Skin of body (tissue), 2 donors: ENCODE results near the gene GPR61. TPM values are rescaled to one million over a fixed set of nuclear protein-coding genes. Genes with fewer than 3 reads are reported as not detected.

ENCODE experiments used
- DNase-seq: peaks from one replicate; lab custom pipeline; 2025; lab: John Stamatoyannopoulos, UW
- total RNA-seq: library from RNA; depleted of rRNA; stranded (reverse); fragments of >200 nt; gene quantifications from one replicate; pipeline ENCODE4 v1.2.3, GENCODE V29; 2014

GPR61 gene, protein sequence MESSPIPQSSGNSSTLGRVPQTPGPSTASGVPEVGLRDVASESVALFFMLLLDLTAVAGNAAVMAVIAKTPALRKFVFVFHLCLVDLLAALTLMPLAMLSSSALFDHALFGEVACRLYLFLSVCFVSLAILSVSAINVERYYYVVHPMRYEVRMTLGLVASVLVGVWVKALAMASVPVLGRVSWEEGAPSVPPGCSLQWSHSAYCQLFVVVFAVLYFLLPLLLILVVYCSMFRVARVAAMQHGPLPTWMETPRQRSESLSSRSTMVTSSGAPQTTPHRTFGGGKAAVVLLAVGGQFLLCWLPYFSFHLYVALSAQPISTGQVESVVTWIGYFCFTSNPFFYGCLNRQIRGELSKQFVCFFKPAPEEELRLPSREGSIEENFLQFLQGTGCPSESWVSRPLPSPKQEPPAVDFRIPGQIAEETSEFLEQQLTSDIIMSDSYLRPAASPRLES
- total RNA-seq, result under 0.01 TPM

DNA sequence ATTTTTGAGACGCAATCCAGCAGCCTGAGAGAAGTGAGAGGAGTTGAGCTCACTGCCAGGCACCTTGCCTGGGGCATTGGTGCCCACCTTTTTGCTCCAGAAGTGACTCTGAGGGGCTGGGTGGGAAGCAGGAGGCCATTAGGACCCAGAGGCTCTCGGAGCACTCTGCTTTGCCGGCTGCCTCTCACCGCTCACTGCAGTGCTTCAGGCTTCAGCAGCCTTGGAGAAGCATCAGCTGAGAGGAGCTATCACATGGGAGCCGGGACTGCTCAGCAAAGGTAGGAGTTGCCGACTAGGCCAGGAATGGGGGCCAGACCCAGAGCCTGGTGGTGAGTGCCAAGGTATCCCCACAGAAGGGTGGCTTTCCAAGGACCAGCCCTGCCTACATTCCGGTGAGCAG is at the start of gene GPR61:
Gene GPR61, plus strand, starts transcription at position 197 of the 400 bp plus-strand sequence. CDS start 3,151 bp downstream, outside the sequence.
- DNase-seq, result no peak

DNA sequence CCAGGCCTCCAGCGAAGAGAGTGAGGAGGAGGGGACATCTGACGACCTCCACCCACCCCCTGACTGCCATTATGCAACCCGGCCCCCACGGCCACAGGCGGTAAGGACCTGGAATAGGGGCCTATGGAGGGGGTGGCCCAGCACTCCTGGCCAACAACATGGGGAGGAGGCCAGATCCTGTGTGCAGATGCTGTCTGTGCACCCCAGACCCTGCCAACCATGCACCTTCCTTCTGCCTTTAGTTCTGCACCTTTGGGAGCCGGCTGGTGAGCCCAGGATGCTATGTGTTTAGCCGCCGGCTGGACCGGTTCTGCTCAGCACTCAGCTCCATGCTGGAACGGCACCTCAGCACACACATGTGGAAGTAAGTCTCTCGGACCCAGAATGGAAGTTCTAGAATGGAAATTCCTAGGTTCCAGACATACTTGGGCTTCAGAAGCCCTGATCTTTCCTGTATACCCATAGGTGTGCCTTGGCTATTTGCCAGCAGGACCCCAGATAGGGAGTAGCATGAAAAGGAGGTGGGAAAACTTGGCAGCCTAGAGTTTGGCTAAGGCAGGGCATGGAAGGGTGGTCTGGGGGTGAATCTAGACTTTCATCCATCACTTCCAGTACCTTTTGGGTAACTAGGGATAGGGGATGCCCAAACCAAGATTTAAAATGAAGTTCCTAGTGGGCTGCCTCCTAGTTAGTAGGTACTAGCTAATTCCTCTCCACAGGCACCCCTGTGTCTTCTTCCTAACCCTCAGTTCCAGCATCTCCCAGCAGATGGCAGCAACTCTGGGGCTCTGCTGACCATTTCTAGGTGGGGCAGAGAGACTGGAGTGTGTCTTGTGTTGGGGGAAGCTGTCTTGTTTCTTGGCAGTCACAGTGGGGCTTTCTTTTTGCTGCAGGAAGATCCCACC is 49.4 kb upstream of the GPR61 start:
- peak; percentile 34 for DNase-seq

DNA sequence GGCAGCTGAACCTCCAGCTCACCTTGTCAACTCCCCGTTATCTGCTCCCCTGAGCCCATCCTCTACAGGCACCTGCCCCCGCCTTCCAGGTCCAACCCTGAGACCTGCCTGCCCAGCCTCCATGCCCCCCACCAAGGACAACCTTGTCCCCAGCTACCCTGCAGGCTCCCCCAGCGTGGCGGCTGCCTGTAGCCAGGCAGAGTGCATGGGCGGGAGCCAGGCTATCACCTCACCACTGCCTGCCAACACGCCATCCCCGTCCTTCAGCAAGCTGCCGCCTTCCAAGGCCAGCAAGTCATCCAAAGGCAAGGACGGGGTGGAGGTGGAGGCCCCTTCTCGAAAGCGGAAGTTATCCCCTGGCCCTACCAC is 48.8 kb upstream of the GPR61 start:
- no peak for DNase-seq

DNA sequence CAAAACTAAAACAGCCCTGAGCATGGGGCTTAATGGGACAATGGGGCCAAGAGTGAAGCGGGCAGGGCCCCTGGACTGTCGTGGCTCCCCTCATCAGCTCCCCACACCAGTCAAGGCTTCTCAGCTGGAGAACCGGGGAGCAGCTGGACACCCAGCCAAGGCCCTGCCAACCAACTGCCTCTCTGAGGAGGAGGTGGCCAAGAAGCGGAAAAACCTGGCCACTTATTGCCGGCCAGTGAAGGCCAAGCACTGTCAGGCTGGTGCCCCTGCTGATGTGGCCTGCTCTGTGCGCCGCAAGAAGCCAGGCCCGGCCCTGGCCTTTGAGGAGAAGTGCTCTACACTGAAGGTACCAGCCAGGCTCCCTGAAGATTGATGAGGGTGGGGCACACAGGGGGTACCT is 48.3 kb upstream of the GPR61 start:
- DNase-seq, result no peak

DNA sequence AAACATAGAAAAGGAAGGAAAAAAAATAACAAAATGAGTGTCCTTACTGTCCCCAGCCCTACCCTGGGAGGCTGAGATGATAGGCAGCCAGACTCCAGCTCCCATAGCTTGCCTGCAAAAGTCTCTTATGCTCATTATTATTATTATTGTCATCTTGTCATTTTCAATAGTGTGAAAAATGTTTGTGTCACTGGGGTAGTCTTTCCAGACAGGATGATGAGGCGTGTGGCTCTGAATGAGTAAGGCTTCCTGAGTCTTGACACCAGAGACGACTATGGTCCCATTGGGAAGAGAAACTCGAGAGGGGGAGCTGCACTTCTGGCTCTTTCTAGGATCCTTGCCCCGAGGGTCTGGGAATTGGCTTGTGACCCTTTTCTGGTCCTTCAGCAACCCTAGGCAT is 46.9 kb upstream of the GPR61 start:
- no peak for DNase-seq

DNA sequence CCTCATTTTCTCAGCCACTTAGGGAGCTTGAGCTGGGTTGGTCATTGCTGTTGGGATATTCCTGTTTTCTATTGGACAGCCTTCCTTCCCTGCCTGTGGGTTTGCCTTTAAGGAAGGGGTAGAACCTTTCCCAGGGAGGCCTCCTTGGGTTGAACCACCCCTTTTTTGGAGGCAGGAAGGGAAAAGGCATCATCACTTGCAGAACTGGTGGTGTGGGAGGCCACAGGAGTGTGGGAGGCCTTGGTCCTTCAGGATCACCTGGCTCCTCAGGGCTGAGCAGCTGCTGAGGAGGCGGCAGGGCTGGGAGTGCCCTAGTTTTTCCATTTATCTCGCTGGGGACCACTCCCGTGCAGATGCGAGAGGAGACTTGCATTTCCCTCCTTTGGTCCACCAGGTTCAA is 46.4 kb upstream of the GPR61 start:
- no peak for DNase-seq

DNA sequence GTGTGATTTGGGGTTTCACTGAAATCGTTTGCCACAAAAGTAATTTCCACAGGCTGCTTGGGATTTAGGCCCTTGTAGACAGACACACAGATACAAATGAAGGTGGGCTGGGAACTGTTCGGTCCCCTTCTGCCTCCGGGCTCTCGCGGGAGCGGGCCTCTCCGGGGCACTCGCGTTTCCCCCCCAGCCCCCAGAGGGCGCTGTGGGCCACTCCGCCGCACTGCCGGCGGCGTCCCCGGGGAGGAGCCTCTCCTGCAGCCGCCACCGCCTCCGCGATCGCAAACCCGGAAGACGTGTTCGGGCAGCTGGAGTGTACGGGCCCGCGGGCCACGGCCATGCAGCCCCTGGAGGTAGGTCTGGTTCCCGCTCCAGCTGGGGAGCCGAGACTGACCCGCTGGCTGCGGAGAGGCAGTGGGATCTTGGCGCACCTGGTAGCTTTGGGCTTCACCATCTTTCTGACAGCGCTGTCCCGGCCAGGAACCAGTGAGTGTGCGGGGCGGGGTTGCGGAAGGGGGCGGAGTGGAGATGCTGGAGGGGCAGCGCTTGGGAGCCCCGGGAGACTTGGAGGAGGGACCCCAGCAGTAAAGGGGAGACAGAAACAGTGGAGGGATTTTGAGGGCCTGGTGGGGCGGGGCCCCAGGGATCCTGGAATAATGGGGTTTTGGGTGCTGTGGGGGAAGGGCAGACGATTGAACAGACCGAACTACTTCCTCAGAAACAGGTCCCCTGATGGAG is 45.7 kb upstream of the GPR61 start, which contains the start of gene CYB561D1:
Gene CYB561D1, plus strand, starts transcription at position 290 of the 735 bp plus-strand sequence. Its CDS starts 46 bp downstream, at position 336.
- DNase-seq, result peak; percentile 78

DNA sequence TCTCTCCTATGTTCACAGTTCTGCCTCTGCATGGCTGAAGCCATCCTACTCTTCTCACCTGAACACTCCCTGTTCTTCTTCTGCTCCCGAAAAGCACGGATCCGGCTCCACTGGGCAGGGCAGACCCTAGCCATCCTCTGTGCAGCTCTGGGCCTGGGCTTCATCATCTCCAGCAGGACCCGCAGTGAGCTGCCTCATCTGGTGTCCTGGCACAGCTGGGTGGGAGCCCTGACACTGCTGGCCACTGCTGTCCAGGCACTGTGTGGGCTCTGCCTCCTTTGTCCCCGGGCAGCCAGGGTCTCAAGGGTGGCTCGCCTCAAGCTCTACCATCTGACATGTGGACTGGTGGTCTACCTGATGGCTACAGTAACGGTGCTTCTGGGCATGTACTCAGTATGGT is 43.9 kb upstream of the GPR61 start:
- DNase-seq, result no peak

DNA sequence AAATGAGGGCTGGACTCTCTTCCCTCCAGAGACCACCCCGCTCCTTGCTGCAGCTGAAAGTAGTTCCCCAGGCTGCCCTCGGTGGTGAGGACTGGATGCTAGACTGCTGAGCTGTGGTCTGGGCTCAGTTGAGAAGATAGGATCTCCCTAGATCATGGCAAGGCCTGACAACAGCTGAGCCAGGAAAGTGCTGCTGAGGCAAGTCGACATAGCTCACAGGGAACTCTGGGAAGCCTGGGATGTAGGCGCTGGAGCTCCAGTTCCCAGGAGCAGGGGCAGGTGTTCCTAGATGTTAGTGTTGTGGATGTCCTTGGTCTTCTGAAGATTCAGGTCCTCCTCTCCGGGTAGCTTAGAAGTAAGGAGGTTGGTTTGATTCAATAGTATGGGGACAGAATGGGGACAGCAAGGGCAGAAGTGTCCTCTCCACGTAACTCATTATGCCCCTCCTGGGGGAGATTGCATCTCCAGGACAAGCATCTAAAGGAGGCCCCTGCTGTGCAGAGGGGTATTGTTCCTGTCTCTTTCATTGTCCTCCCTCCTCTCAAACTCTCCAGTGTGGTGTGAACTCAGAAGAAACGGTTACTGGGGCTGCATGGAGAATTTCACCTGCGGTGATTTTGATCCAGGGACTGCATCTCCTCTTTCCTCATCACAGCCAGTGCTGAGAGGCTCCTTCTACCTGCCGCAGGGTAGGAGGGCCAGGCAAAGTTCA is 42.1 kb upstream of the GPR61 start:
- no peak for DNase-seq

DNA sequence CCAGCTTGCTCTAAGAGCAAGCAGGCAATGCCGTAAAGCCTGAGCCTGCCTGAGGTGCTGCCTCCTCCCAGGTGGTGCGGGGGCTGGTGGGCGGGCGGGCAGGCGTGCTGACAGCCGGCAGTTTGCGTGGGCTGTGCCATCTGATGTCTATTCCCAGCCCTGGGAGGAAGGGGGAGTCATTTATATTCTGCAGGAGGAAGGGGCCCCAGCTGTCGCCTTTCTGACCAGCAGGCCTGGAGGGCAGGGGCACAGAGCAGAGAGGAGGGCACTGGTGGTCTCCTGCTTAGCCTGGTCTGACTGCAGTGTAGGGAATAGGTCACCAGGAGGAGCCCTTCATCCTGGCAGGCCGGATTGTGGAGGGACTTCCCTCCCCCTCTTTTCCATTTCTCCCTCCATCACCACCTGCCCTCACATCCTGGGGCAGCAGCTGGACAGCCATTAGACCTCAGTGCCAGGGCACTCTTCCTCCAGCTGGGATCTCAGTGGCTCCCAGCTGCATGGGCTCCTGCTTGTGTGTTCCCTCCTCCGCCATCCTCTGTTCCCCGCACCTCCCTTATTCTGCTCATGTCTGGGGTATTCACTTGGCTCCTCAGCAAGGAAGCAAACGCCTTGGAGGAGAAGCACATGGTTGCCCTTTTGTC is 41.4 kb upstream of the GPR61 start:
- no peak for DNase-seq

DNA sequence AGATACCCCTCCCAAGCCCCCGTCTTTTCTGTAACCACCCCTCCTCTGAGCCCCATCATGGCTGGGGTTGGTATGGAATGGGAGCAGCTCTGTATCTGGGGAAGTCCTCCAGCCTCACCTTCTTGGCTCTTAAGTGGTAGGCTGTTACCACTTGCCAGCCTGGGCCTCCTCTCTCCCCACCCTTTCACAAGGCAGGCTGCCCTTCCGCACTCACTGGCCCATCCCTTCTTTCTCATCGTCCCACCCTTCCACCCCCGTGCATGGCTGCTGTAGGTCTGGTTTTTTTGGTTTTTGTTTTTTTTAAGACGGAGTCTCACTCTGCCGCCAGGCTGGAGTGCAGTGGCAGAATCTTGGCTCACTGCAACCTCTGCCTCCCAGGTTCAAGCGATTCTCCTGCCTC is 40.6 kb upstream of the GPR61 start:
- no peak for DNase-seq

DNA sequence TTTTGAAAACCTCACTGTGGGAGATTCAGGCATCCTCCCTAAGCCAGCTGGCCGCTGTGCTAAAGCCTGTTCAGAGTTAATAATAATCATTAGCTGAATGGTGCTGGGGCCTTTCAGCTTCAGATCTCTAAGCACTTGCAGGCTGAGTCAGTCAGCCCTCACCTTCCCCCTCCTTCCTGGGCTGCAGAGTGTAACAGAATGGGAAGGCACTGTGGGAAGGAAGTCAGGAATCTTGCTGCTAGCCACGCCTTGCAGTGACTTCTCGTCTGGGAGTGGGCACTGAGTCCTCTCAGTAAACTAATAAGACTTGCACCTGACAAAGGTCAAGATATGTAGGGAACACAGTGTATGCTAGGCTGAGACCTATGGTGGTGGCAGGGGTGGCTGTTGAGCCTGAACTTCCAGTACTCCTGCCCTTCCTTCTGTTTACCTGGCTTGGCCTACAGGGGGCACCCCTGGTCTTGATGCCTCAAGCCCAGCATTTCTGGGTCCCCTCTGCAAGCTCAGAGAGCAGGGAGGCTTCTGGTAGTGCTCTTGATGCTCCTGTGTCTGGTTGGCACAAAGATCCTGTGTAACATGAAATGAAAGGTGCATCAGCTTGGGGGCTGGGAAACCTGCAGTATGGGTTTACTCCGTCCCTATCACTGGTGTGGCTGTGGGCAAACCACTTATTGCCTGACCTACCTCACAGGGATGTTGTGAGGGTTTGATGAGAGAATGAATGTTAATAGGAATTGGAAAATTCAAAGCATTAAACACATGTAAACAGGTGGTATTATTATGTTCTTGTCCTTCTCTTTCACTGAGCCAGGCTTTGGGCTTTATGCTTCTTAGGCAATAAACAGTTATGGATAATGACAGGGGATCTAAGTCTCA is 39.8 kb upstream of the GPR61 start:
- DNase-seq, result no peak

DNA sequence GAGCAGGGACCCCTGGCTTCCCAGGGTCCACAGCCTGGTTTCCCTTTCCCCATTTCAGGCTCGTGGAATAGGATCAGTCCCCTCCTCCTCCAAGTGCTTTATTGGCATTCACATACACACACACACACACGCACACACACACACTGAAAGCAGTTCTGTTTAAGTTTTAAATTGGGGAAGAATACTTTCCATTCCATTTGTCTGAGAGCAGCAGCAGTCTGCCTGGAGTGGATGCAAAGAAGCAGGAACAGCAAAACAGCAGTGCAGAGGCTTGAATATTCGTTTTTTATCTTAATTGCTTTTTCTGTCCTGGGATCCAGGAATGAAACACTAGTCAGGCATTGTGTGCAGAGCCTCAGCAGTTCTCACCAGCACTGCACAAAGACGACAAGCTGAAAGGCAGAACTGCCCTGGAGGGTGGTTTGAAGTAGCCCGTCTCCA is 38.7 kb upstream of the GPR61 start:
- DNase-seq, result peak; percentile 3

DNA sequence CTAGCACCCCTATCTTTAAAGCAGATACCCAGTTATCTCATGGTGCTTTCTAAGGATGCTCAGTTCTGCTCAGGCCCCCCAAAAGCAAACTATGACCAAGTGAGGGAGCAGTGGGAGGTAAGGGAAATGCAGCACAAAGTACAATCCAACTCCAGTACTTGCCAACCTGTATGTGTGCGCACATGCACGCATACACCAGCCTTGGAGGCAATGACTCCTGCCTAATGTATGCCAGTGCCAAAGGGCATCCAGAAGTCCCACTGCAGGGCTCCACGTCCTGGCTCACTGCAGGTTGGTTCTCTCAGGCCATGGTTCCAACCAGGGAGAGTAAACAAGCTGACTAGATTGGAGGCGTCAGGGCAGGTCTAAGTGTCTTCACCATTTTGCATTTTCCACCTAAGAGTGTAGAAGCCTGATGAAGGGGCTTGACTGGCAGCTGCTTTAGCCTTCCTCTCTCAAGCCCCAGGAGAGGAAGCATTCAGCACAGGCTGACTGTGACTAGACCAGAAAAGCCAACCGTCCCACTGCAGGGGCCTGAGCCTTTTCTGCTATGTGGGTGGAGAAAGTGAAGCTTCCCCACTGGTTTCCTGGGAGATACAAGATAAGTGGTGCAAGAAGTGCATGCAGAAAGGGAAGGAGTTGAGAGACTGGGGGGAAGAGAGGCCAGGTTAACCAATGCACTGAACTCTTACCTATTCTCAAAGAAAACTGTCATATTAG is 37.9 kb upstream of the GPR61 start:
- DNase-seq, result no peak

DNA sequence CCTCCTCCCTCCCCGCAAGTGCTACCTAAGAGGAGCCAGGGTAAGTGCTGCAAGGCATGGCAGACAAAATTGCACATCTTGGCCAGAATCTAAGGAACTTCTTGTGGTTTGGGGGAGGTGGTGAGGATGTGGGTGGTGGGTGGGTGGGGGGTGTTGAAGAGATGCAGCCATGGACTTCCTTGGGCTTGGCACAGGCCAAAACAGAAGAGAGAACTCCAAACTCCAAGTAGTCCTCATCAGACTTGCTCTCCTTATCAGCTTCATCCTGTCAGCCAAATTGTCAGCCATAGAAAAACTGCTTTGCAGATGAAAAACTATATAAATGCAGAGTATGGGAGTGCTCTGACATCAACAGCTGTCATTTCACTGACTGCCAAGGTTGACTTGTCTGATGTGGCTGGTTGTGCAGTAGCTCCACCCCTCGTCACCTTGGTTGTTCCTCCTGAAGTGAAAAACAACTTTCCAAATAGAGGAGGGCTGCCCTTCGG is 37.3 kb upstream of the GPR61 start:
- no peak for DNase-seq

DNA sequence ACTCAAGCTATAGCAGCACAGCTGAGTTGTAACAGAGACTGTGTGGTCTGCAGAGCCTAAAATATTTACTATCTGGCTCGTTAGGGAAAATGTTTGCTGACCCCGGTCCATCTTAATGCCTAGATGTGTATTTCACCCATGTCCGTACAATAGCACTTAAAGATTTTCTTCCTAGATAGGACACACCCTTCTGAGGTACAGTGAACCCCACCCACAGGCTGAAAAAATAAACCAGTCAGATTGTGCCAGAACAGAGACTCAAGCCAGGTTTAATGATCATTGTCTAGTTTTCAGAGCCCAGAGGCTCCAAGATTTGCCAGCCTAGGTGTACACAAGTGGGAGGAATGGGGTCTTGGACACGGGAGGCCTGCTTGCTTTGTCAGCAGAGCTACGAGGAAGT is 35.7 kb upstream of the GPR61 start:
- DNase-seq, result no peak

DNA sequence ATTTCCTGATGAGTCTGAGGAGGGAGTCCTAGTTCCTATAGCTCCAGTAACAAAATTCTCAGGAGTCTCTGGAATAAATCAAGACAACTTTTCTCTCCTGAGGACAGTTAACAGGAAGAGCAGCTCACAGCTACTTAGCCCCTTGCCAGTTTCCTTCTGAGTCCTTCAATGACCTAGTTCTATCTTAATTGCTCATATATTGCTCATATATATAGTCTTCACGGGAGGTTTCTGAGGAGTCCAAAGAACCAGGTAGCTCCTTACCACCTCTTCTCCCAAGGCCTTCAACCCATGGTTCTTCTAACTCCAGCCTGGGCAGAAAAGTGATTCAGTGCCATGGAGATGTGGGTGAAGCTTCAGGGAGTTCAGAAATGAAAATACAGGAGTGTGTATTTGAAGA is 34.7 kb upstream of the GPR61 start:
- no peak for DNase-seq

DNA sequence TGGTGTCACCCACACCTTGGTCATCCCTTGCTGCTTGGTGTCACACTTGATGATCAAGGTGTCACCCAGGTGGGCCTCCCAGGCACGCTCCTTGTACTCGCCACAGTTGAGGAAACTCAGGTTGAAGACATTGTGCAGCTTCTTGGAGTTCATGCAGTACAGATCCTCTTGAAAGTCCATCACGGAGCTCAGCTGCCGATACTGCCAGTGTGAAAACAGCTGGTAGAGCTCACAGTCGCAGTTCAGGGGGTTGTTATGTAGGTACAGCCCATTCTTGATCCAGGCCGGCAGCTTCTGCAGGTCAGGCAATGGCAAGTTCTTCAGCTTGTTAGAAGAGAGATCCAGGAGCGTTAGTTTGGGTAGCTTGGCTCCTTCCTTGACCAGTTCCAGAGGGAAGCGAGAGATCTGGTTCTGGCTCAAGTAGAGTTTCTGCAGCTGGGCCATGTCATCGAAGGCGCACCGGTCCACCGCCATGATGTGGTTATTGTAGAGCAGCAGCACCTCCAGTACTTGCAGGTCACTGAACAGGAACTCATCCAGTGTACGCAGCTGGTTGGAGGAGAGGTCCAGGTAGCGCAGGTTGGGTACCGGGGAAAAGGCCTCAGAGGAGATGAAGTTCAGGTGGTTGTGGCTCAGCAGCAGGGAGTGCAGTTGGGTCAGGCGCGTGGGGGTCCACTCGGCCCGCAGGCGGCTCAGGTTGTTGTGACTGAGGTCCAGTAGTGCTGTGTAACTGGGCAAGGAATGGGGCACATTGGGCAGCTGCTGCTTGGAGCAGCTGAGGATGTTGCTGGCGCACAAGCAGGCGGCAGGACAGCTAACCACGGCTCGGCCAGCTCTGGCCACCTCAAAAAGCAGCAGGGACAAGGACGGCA is 31.4 kb upstream of the GPR61 start:
- DNase-seq, result no peak
